ENCODE measurements around the gene EXOC1. TPM values are rescaled to one million over a fixed set of nuclear protein-coding genes. Genes with fewer than 3 reads are reported as not detected.

Gene EXOC1
- total and polyA plus RNA-seq, 2 experiments from 2014 or later = 13.4 to 22.2 TPM

- TF ChIP-seq CREB1 (CRISPR knock-in tag; IDR thresholded peaks at IDR 0.05; ENCODE audit: low read depth) (no peak), JUNB (IDR thresholded peaks at IDR 0.05; ENCODE audit: unreplicated experiment) (no peak), ETS1 (IDR thresholded peaks at IDR 0.05) (no peak), CTCF (conservative IDR thresholded peaks at IDR 0.05; ENCODE audit: low read depth in 2 of 2) (no peak), STAT1 (IDR thresholded peaks at IDR 0.05; ENCODE audit: unreplicated experiment) (no peak)
These were observed 15.2 kb downstream of the EXOC1 start (continued) for GRCh38 chr4:55868581-55869090.

- no peaks in the 10 kb centered on the region for H3K79me2 ChIP-seq (replicated peaks; ENCODE audit: insufficient read depth)
- no peak overlapping the region for H2AFZ ChIP-seq
- DNase-seq (ENCODE audit: low spot score) (no peak), ATAC-seq (no peak)
- Mint-ChIP-seq H3K9me3 (no peaks in the 10 kb centered on the region; the same call in 1 of the 3 replicates), H3K4me1 (no peaks in the 10 kb centered on the region), H3K4me3 (no peak overlapping the region), H3K36me3 (ENCODE audit: low read depth) (peaks cover 20% of the 10 kb centered on the region), H3K27ac (no peak overlapping the region), H3K27me3 (ENCODE audit: insufficient read depth, low read depth, poor library complexity) (no peaks in the 10 kb centered on the region)
- H3K4me2 ChIP-seq = no peak overlapping the region
- H3K27ac ChIP-seq (ENCODE audit: low read depth) = no peak overlapping the region
- H3K36me3 ChIP-seq (ENCODE audit: insufficient read depth) = no peaks in the 10 kb centered on the region; the same call in 1 of the 2 replicates
- H4K20me1 ChIP-seq (replicated peaks; ENCODE audit: insufficient read depth) = no peaks in the 10 kb centered on the region
- H3K27me3 ChIP-seq (ENCODE audit: insufficient read depth) = no peaks in the 10 kb centered on the region
- no peaks in the 10 kb centered on the region for H3K4me1 ChIP-seq (ENCODE audit: insufficient read depth)
- no peaks in the 10 kb centered on the region for H3F3A ChIP-seq (replicated peaks; ENCODE audit: low read depth)
- no peak overlapping the region for H3K4me3 ChIP-seq
- H3K9me2 ChIP-seq (ENCODE audit: insufficient read depth) = no peaks in the 10 kb centered on the region
- TF ChIP-seq EZH2phosphoT487 (IDR thresholded peaks at IDR 0.05; ENCODE audit: unreplicated experiment) = no peak
- no peak for TF ChIP-seq CTCF (conservative IDR thresholded peaks at IDR 0.05; ENCODE audit: low read depth in 2 of 2)
- no peak for TF ChIP-seq ETS1 (IDR thresholded peaks at IDR 0.05)
- no peak for TF ChIP-seq REST (IDR thresholded peaks at IDR 0.05; ENCODE audit: unreplicated experiment)
- TF ChIP-seq ZNF331 (CRISPR knock-in tag; IDR thresholded peaks at IDR 0.05; ENCODE audit: low read depth) = no peak
These were observed 17.9 kb downstream of the EXOC1 start for GRCh38 chr4:55871299-55871800.
